ENCODE data around the gene PIEZO1. TPM values are rescaled to one million over a fixed set of nuclear protein-coding genes. Genes with fewer than 3 reads are reported as not detected.

PIEZO1 gene
- total and polyA plus RNA-seq, 9 of the 15 experiments (the other 6 are each of a cell fraction or from before 2014, with no cell fraction given): 3.6 to 432 (median 131) TPM

GRCh38 chr16:88799569-88800276, 14.7 kb upstream of the PIEZO1 start (continued):
- TF ChIP-seq, protein P1, sequence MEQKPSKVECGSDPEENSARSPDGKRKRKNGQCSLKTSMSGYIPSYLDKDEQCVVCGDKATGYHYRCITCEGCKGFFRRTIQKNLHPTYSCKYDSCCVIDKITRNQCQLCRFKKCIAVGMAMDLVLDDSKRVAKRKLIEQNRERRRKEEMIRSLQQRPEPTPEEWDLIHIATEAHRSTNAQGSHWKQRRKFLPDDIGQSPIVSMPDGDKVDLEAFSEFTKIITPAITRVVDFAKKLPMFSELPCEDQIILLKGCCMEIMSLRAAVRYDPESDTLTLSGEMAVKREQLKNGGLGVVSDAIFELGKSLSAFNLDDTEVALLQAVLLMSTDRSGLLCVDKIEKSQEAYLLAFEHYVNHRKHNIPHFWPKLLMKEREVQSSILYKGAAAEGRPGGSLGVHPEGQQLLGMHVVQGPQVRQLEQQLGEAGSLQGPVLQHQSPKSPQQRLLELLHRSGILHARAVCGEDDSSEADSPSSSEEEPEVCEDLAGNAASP (IDR thresholded peaks at IDR 0.05): no peak
- 0 out of 4 replicates have a peak, but pooled peaks of 1 of the 2 experiments have one; percentile 48 for TF ChIP-seq ETV6 (IDR thresholded peaks at IDR 0.05; ENCODE audit: borderline replicate concordance in 1 of 2, low read depth in 2 of 2, low read length in 1 of 2)
- TF ChIP-seq ETV6 (CRISPR knock-in tag; IDR thresholded peaks at IDR 0.05; ENCODE audit: borderline replicate concordance): no peak
- TF ChIP-seq, protein P2, sequence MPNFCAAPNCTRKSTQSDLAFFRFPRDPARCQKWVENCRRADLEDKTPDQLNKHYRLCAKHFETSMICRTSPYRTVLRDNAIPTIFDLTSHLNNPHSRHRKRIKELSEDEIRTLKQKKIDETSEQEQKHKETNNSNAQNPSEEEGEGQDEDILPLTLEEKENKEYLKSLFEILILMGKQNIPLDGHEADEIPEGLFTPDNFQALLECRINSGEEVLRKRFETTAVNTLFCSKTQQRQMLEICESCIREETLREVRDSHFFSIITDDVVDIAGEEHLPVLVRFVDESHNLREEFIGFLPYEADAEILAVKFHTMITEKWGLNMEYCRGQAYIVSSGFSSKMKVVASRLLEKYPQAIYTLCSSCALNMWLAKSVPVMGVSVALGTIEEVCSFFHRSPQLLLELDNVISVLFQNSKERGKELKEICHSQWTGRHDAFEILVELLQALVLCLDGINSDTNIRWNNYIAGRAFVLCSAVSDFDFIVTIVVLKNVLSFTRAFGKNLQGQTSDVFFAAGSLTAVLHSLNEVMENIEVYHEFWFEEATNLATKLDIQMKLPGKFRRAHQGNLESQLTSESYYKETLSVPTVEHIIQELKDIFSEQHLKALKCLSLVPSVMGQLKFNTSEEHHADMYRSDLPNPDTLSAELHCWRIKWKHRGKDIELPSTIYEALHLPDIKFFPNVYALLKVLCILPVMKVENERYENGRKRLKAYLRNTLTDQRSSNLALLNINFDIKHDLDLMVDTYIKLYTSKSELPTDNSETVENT (CRISPR knock-in tag; IDR thresholded peaks at IDR 0.05): no peak
- TF ChIP-seq, protein P3, sequence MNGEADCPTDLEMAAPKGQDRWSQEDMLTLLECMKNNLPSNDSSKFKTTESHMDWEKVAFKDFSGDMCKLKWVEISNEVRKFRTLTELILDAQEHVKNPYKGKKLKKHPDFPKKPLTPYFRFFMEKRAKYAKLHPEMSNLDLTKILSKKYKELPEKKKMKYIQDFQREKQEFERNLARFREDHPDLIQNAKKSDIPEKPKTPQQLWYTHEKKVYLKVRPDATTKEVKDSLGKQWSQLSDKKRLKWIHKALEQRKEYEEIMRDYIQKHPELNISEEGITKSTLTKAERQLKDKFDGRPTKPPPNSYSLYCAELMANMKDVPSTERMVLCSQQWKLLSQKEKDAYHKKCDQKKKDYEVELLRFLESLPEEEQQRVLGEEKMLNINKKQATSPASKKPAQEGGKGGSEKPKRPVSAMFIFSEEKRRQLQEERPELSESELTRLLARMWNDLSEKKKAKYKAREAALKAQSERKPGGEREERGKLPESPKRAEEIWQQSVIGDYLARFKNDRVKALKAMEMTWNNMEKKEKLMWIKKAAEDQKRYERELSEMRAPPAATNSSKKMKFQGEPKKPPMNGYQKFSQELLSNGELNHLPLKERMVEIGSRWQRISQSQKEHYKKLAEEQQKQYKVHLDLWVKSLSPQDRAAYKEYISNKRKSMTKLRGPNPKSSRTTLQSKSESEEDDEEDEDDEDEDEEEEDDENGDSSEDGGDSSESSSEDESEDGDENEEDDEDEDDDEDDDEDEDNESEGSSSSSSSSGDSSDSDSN (IDR thresholded peaks at IDR 0.05; ENCODE audit: borderline replicate concordance in 1 of 2, low read depth in 2 of 2, low read length in 2 of 2): 0 out of 4 replicates have a peak, but pooled peaks of 1 of the 2 experiments have one; percentile 31
- TF ChIP-seq CTBP1 (IDR thresholded peaks at IDR 0.05; ENCODE audit: borderline replicate concordance): peak; percentile 96
- TF ChIP-seq DPF2 (IDR thresholded peaks at IDR 0.05): peak; percentile 83
- no peak for TF ChIP-seq NUFIP1 (IDR thresholded peaks at IDR 0.05; ENCODE audit: partially characterized antibody)
- TF ChIP-seq RBBP5 (IDR thresholded peaks at IDR 0.05; ENCODE audit: borderline replicate concordance, insufficient read depth, low read length, poor library complexity, severe bottlenecking): no peak
- no peak for TF ChIP-seq HDAC3 (IDR thresholded peaks at IDR 0.05; ENCODE audit: borderline replicate concordance, partially characterized antibody)
- peak; percentile 27 to 40; a peak in 2 of 4 replicates for TF ChIP-seq NRF1 (conservative IDR thresholded peaks at IDR 0.05 in 1 of 2, IDR thresholded peaks at IDR 0.05 in 1 of 2)
- TF ChIP-seq ELF2 (CRISPR knock-in tag; IDR thresholded peaks at IDR 0.05): no peak
- no peak for TF ChIP-seq SAP30 (IDR thresholded peaks at IDR 0.05; ENCODE audit: borderline replicate concordance, insufficient read depth, low read depth, low read length, poor library complexity, severe bottlenecking)
- peak; percentile 46 to 59; a peak in 2 of 4 replicates for TF ChIP-seq KDM1A (IDR thresholded peaks at IDR 0.05)
